ENCODE data around the gene ZPR1. TPM values are rescaled to one million over a fixed set of nuclear protein-coding genes. Genes with fewer than 3 reads are reported as not detected.

ZPR1 gene
- total RNA-seq, 4 donors from 2014 or later: 25.4 to 48.7 (median 36.8) TPM

GRCh38 chr11:116786966-116787365 lies 857 bp downstream of the ZPR1 start:
- WGBS: 62% methylated on average over 5 of the region's 5 CpGs
- TF ChIP-seq EP300 (IDR thresholded peaks at IDR 0.05): no peak
- no peak for TF ChIP-seq POLR2AphosphoS5 (IDR thresholded peaks at IDR 0.05)
- no peak for TF ChIP-seq POLR2A (IDR thresholded peaks at IDR 0.05)
- no peak for TF ChIP-seq CTCF (IDR thresholded peaks at IDR 0.05)
- Histone ChIP-seq H3K9me3 (no peaks in the 10 kb centered on the region), H3K27me3 (peaks cover 2% of the 10 kb centered on the region), H3K4me3 (peak overlapping the region; percentile 97), H3K4me1 (peaks cover 25% of the 10 kb centered on the region), H3K36me3 (peaks cover 43% of the 10 kb centered on the region), H3K27ac (no peak overlapping the region)
- no peak for DNase-seq (ENCODE audit: low spot score in 2 of 2)

- Histone ChIP-seq H3K27ac (no peak overlapping the region), H3K27me3 (peaks cover 2% of the 10 kb centered on the region), H3K4me3 (no peak overlapping the region), H3K4me1 (peaks cover 22% of the 10 kb centered on the region), H3K36me3 (peaks cover 49% of the 10 kb centered on the region), H3K9me3 (no peaks in the 10 kb centered on the region)
- 86% methylated on average over 2 of the region's 2 CpGs for WGBS
- TF ChIP-seq CTCF (IDR thresholded peaks at IDR 0.05): no peak
- TF ChIP-seq POLR2AphosphoS5 (IDR thresholded peaks at IDR 0.05): no peak
- TF ChIP-seq EP300 (IDR thresholded peaks at IDR 0.05): no peak
- TF ChIP-seq POLR2A (IDR thresholded peaks at IDR 0.05): no peak
- no peak for DNase-seq (ENCODE audit: low spot score in 2 of 2)
Measured at GRCh38 chr11:116786326-116786725, 1.5 kb downstream of the ZPR1 start.

- Histone ChIP-seq H3K36me3 (peaks cover 79% of the 10 kb centered on the region), H3K27me3 (no peaks in the 10 kb centered on the region), H3K9me3 (no peaks in the 10 kb centered on the region), H3K27ac (no peak overlapping the region), H3K4me1 (peaks cover 12% of the 10 kb centered on the region), H3K4me3 (no peak overlapping the region)
- WGBS: 88% methylated on average over 4 of the region's 4 CpGs
- TF ChIP-seq POLR2AphosphoS5 (IDR thresholded peaks at IDR 0.05): no peak
- no peak for TF ChIP-seq EP300 (IDR thresholded peaks at IDR 0.05)
- TF ChIP-seq CTCF (IDR thresholded peaks at IDR 0.05): no peak
- TF ChIP-seq POLR2A (IDR thresholded peaks at IDR 0.05): no peak
- DNase-seq (ENCODE audit: low spot score in 2 of 2): no peak
Measured at GRCh38 chr11:116782728-116783127, 5.1 kb downstream of the ZPR1 start.

GRCh38 chr11:116778556-116778955 lies 9.3 kb downstream of the ZPR1 start:
- peaks cover 6% of the 10 kb centered on the region for H3K4me1 ChIP-seq
- peaks cover 67% of the 10 kb centered on the region for H3K36me3 ChIP-seq
- no peaks in the 10 kb centered on the region for H3K9me3 ChIP-seq
- H3K27ac ChIP-seq: no peak overlapping the region
- WGBS: 93% methylated on average over 4 of the region's 4 CpGs
- no peak for DNase-seq (ENCODE audit: low spot score in 2 of 2)
- TF ChIP-seq POLR2A (IDR thresholded peaks at IDR 0.05): no peak
- no peak for TF ChIP-seq POLR2AphosphoS5 (IDR thresholded peaks at IDR 0.05)
- TF ChIP-seq CTCF (IDR thresholded peaks at IDR 0.05): no peak
- TF ChIP-seq EP300 (IDR thresholded peaks at IDR 0.05): no peak
- H3K4me3 ChIP-seq: no peak overlapping the region
- no peaks in the 10 kb centered on the region for H3K27me3 ChIP-seq

GRCh38 chr11:116777056-116777455 lies 10.8 kb downstream of the ZPR1 start:
- 80% methylated on average over 7 of the region's 7 CpGs for WGBS
- Histone ChIP-seq H3K27me3 (no peaks in the 10 kb centered on the region), H3K4me1 (peaks cover 12% of the 10 kb centered on the region), H3K4me3 (no peak overlapping the region), H3K36me3 (peaks cover 53% of the 10 kb centered on the region), H3K27ac (no peak overlapping the region), H3K9me3 (no peaks in the 10 kb centered on the region)
- DNase-seq (ENCODE audit: low spot score in 2 of 2): no peak
- TF ChIP-seq POLR2AphosphoS5 (IDR thresholded peaks at IDR 0.05) (no peak), POLR2A (IDR thresholded peaks at IDR 0.05) (no peak), CTCF (IDR thresholded peaks at IDR 0.05) (no peak)
